ENCODE data around the gene DIP2B.
"Not testable (repeated sequence)": the region's sequence is repeated elsewhere in the genome, so short reads cannot be mapped to it uniquely, and the experiment has no call there.

The DIP2B gene

GRCh38 chr12:50550530-50551223 is 45.9 kb downstream of the DIP2B start:
- DNase-seq = no peak

- no peak for DNase-seq
These were observed 47.1 kb downstream of the DIP2B start for GRCh38 chr12:50551866-50552265.

GRCh38 chr12:50554651-50555050 is 49.9 kb downstream of the DIP2B start:
- no peak for DNase-seq

- no peak for DNase-seq
These were observed 50.7 kb downstream of the DIP2B start for GRCh38 chr12:50555471-50555885.

- DNase-seq = no peak
These were observed 51.5 kb downstream of the DIP2B start for GRCh38 chr12:50556273-50556672.

- not testable (repeated sequence) for DNase-seq
These were observed 52.0 kb downstream of the DIP2B start for GRCh38 chr12:50556796-50557195.

GRCh38 chr12:50557421-50557820 is 52.6 kb downstream of the DIP2B start:
- DNase-seq = no peak

GRCh38 chr12:50558970-50559369 is 54.2 kb downstream of the DIP2B start:
- no peak for DNase-seq

GRCh38 chr12:50562520-50563433 is 58.0 kb downstream of the DIP2B start:
- no peak for DNase-seq

GRCh38 chr12:50563434-50563787 is 58.6 kb downstream of the DIP2B start:
- no peak for DNase-seq

- no peak for DNase-seq
These were observed 59.6 kb downstream of the DIP2B start for GRCh38 chr12:50564237-50564947.

GRCh38 chr12:50564948-50565297 is 60.1 kb downstream of the DIP2B start:
- DNase-seq = no peak

- no peak for DNase-seq
These were observed 61.3 kb downstream of the DIP2B start for GRCh38 chr12:50566066-50566465.

GRCh38 chr12:50567926-50568325 is 63.1 kb downstream of the DIP2B start:
- no peak for DNase-seq

GRCh38 chr12:50568338-50569091 is 63.7 kb downstream of the DIP2B start:
- peak in 2 of 58 donors; percentile 8 to 11 for DNase-seq

- DNase-seq = peak in 12 of 58 donors; percentile 4 to 29 (median 18)
These were observed 64.5 kb downstream of the DIP2B start for GRCh38 chr12:50569321-50569720.

GRCh38 chr12:50569876-50570275 is 65.1 kb downstream of the DIP2B start:
- peak in 1 of 58 donors; percentile 41 for DNase-seq

GRCh38 chr12:50571786-50572185 is 67.0 kb downstream of the DIP2B start:
- no peak for DNase-seq

GRCh38 chr12:50572287-50572686 is 67.5 kb downstream of the DIP2B start:
- peak in 2 of 58 donors; percentile 9 to 23 for DNase-seq

- no peak for DNase-seq
These were observed 68.0 kb downstream of the DIP2B start for GRCh38 chr12:50572760-50573159.

- DNase-seq = no peak
These were observed 68.5 kb downstream of the DIP2B start for GRCh38 chr12:50573271-50573670.
